ENCODE data around the gene ITGA11. TPM values are rescaled to one million over a fixed set of nuclear protein-coding genes. Genes with fewer than 3 reads are reported as not detected.

Gene ITGA11
- total and polyA plus RNA-seq, 9 donors = 1.2 to 34.5 (median 4.4) TPM

DNA sequence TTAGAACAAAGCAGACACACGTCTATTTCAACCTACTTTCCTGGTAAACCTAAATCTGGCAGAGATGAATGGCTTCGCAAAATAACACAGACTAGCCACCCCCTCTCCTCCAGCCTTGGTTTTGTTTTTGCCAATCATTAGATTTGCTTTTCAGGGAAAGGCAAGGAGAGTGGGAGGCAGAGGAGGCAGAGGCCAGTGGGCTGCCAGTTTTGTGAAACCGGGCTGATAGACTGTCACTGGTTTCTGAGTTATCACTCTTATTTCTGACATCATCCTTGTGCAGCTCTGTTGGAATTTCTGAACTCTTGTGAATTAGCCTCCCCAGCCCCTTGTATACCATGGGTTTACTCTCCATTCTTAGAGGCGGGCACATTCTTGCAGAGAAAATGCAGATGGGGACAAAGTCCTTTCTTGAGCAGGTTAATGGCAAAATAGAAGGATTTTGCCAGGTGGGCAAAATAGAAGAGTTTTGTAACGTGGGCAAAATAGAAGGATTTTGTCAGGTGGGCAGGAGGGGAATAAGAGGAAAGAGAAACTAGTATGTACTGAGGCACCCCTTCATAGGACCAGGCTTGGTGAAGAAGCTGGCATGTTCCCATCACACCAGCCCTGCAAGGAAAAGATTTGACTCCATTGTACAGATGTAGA lies 157.6 kb downstream of the ITGA11 start:
- no peak for DNase-seq
- H3K27ac ChIP-seq = no peak overlapping the region
- no peaks in the 10 kb centered on the region for H3K9me3 ChIP-seq
- H3K4me3 ChIP-seq = no peak overlapping the region
- no peaks in the 10 kb centered on the region for H3K27me3 ChIP-seq
- TF ChIP-seq POLR2A (IDR thresholded peaks at IDR 0.05) = no peak
- TF ChIP-seq EP300 (IDR thresholded peaks at IDR 0.05) = no peak
- TF ChIP-seq, protein P1, sequence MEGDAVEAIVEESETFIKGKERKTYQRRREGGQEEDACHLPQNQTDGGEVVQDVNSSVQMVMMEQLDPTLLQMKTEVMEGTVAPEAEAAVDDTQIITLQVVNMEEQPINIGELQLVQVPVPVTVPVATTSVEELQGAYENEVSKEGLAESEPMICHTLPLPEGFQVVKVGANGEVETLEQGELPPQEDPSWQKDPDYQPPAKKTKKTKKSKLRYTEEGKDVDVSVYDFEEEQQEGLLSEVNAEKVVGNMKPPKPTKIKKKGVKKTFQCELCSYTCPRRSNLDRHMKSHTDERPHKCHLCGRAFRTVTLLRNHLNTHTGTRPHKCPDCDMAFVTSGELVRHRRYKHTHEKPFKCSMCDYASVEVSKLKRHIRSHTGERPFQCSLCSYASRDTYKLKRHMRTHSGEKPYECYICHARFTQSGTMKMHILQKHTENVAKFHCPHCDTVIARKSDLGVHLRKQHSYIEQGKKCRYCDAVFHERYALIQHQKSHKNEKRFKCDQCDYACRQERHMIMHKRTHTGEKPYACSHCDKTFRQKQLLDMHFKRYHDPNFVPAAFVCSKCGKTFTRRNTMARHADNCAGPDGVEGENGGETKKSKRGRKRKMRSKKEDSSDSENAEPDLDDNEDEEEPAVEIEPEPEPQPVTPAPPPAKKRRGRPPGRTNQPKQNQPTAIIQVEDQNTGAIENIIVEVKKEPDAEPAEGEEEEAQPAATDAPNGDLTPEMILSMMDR (IDR thresholded peaks at IDR 0.05) = no peak
- H3K4me1 ChIP-seq (ENCODE audit: insufficient read depth) = peaks cover 7% of the 10 kb centered on the region
- WGBS, 3 donors = 73 to 75% (median 74%) methylated on average over 5 of the region's 5 CpGs
- intact Hi-C loops (cut with DNase I) = no loop called here
- H3K36me3 ChIP-seq = no peaks in the 10 kb centered on the region

DNA sequence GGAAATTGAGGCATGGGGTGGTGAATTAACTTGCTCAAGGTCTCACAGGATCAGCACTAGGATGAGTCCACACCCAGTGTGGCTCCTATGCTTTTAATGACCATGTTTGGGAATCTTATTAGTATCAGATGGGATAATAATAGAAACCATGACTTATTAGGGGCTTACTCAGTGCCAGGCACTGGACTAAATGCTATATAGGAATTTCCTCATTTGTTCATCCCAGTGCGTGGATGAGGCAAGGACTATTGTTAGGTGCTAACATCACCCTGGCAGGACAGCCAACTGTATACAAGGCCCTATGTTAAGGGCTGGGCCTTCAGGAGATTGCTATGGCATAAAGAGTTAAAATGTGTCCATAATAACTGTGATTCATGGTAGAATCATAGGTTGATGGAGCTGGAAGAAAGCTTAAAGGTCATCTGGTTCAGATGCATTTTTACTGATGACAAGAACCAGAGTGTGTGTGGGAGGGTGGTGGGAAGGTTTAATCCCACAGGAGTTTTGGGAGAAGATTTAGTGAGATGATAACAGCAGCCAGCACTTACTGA lies 159.2 kb downstream of the ITGA11 start:
- TF ChIP-seq EP300 (IDR thresholded peaks at IDR 0.05) (no peak), POLR2A (IDR thresholded peaks at IDR 0.05) (no peak)
- TF ChIP-seq, protein P1 (IDR thresholded peaks at IDR 0.05) = no peak
- Histone ChIP-seq H3K4me3 (no peak overlapping the region), H3K4me1 (ENCODE audit: insufficient read depth) (peaks cover 5% of the 10 kb centered on the region), H3K27ac (no peak overlapping the region), H3K9me3 (no peaks in the 10 kb centered on the region), H3K27me3 (no peaks in the 10 kb centered on the region), H3K36me3 (no peaks in the 10 kb centered on the region)
- no peak for DNase-seq
- WGBS, 3 donors = 70 to 82% (median 75%) methylated on average over 1 of the region's 1 CpG
- intact Hi-C loops (cut with DNase I) = no loop called here

DNA sequence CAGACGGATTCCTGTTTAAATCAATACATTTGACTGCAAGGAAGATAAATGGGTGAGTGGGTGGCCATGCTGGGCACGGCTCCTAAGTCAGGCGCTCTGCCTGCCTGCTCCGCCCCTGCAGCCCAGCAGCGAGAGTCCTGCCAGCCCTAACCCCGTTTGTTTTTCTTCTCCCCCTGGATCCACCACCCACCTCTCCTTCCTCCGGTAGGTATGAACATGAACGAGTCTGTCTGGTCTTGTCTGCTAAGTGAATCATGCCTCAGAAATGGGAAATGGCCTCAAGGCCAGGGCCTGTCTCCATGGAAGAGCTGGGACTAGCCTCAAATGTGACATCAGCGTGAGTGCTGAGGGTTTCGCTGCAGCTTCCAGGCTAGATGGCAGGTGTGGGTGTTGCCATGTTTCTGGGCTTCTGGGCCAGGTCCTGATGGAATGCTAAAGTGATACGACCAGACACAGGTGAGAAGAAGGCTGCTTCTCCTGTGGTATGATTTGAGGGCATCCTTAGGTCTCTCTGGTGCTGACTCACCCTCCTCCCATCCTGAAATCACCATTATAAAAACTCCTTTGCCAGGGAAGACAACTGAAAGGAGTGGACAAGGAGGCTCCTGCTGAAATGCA lies 160.0 kb downstream of the ITGA11 start:
- intact Hi-C loops (cut with DNase I) = no loop called here
- DNase-seq = peak in 4 of 5 donors; percentile 31 to 45 (median 38)
- peaks cover 5% of the 10 kb centered on the region for H3K4me1 ChIP-seq (ENCODE audit: insufficient read depth)
- no peaks in the 10 kb centered on the region for H3K9me3 ChIP-seq
- H3K27me3 ChIP-seq = no peaks in the 10 kb centered on the region
- H3K4me3 ChIP-seq = no peak overlapping the region
- TF ChIP-seq POLR2A (IDR thresholded peaks at IDR 0.05) = peak; percentile 9
- TF ChIP-seq, protein P1 (IDR thresholded peaks at IDR 0.05) = no peak
- TF ChIP-seq EP300 (IDR thresholded peaks at IDR 0.05) = no peak
- 16 to 21% (median 20%) methylated on average over 11 of the region's 11 CpGs for WGBS, 3 donors
- no peaks in the 10 kb centered on the region for H3K36me3 ChIP-seq
- peak overlapping the region; percentile 15 to 19 for H3K27ac ChIP-seq

DNA sequence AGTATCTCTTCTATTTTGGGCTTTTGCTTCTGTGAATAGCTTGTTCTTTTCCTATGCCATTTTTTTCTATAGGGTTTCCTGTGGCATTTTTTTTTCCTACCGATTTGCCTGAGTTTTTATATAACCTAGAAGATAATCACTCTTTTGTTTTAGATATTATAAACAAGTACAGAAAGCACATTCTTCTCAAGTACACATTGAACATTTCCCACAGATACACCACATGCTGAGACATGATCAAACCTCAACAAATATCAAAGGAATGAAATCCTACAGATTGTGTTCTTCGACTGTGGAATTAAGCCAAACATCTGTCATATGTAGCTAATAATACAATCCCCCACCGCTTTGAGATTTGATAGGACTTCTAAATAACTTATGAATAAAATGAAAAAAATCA lies 163.6 kb downstream of the ITGA11 start:
- no peaks in the 10 kb centered on the region for H3K36me3 ChIP-seq
- H3K4me3 ChIP-seq = no peak overlapping the region
- H3K4me1 ChIP-seq (ENCODE audit: insufficient read depth) = peaks cover 2% of the 10 kb centered on the region
- peaks cover 2% of the 10 kb centered on the region for H3K27me3 ChIP-seq
- no peaks in the 10 kb centered on the region for H3K9me3 ChIP-seq
- no peak for DNase-seq
- no peak overlapping the region for H3K27ac ChIP-seq
- intact Hi-C loops (cut with DNase I) = no loop called here
- WGBS, 3 donors = 7 to 16% (median 8%) methylated on average over 3 of the region's 3 CpGs
- no peak for TF ChIP-seq POLR2A (IDR thresholded peaks at IDR 0.05)

DNA sequence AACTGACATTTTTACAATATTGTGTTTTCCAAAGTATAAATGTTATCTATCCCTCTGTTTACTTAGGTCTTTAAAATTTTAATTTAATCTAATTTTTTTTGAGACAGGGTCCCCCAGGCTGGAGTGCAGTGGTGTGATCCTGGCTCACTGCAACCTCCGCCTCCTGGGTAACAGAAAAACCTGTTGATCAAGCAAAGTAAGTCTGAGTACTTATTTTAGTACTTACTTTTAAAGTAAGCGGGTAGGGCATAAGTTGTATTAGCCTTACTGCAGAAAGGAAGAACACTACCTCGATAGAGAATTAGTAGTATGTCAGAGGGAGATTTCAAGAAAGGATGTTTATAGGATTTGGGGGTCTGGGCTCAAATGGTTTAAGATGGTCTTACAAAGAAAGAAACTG lies 166.3 kb downstream of the ITGA11 start:
- Histone ChIP-seq H3K27me3 (peaks cover 3% of the 10 kb centered on the region), H3K36me3 (no peaks in the 10 kb centered on the region), H3K4me3 (no peak overlapping the region), H3K9me3 (no peaks in the 10 kb centered on the region), H3K4me1 (ENCODE audit: insufficient read depth) (no peaks in the 10 kb centered on the region), H3K27ac (no peak overlapping the region)
- TF ChIP-seq, protein P1 (IDR thresholded peaks at IDR 0.05) = no peak
- no peak for TF ChIP-seq EP300 (IDR thresholded peaks at IDR 0.05)
- TF ChIP-seq POLR2A (IDR thresholded peaks at IDR 0.05) = no peak
- intact Hi-C loops (cut with DNase I) = no loop called here
- no peak for DNase-seq
- WGBS, 3 donors = 91 to 93% (median 92%) methylated on average over 3 of the region's 3 CpGs

All from ovary (tissue), 9 donors.